ENCODE measurements around the gene ORM2.

- no peak for TF ChIP-seq CTCF (IDR thresholded peaks at IDR 0.05)
- TF ChIP-seq POLR2A (IDR thresholded peaks at IDR 0.05), result no peak
Measured at GRCh38 chr9:114348261-114348905, 18.7 kb downstream of the ORM2 start.

Data from tibial nerve (tissue), 3 donors.